ENCODE measurements around the gene DLX6.

- no peak for TF ChIP-seq CTCF (conservative IDR thresholded peaks at IDR 0.05)
- no peak for TF ChIP-seq EZH2 (IDR thresholded peaks at IDR 0.05; ENCODE audit: low read depth)
Observed at GRCh38 chr7:97039374-97040065, 34.2 kb downstream of the DLX6 start.
